Upper lobe of left lung (tissue), 6 donors: Measurements from ENCODE around the gene TRIM47. TPM values are rescaled to one million over a fixed set of nuclear protein-coding genes. Genes with fewer than 3 reads are reported as not detected.
"Not testable (repeated sequence)": the region's sequence is repeated elsewhere in the genome, so short reads cannot be mapped to it uniquely, and the experiment has no call there.

Experiments
- ATAC-seq, 2 donors: fragments of 200-7000 bp; cut with Tn5 transposase; one replicate each; pipeline ENCODE4 v1.9.1; 2022; ENCODE audit warnings: mild to moderate bottlenecking in 2 of 2, moderate library complexity in 2 of 2; ENCODE audit not compliant: low FRiP score in 2 of 2
- DNase-seq, 2 donors: peaks; one replicate each; pipeline ENCODE4 v3.0.0-alpha.2; 2019 to 2020
- H3K27ac ChIP-seq, 4 donors: fragments of 200-600 bp; sonication (generic); one replicate each; pipeline ENCODE4 v1.5.1; 2016 to 2019
- H3K27me3 ChIP-seq, 4 donors: fragments of 200-600 bp; sonication (generic); one replicate each; pipeline ENCODE4 v1.5.1; 2017 to 2019
- H3K36me3 ChIP-seq, 4 donors: fragments of 200-600 bp; sonication (generic); one replicate each; pipeline ENCODE4 v1.5.1; 2016 to 2019
- H3K4me1 ChIP-seq, 4 donors: fragments of 200-600 bp; sonication (generic); one replicate each; pipeline ENCODE4 v1.5.1; 2018 to 2019
- H3K4me3 ChIP-seq, 4 donors: fragments of 200-600 bp; sonication (generic); one replicate each; pipeline ENCODE4 v1.5.1; 2017 to 2019; ENCODE audit warnings: mild to moderate bottlenecking in 2 of 4, moderate library complexity in 1 of 4
- H3K9me3 ChIP-seq, 4 donors: fragments of 200-600 bp; sonication (generic); one replicate each; pipeline ENCODE4 v1.5.1; 2018 to 2019
- EP300 ChIP-seq, 4 donors: sonication (generic); formaldehyde crosslinking; IDR thresholded peaks; one replicate each; pipeline ENCODE4 v1.5.1; 2017; ENCODE audit warnings: antibody characterized with exemption in 4 of 4, control low read depth in 2 of 4
- POLR2A ChIP-seq, 4 donors: fragments of 450-650 bp; IDR thresholded peaks; one replicate each; pipeline ENCODE4 v1.5.1; 2016 to 2017; ENCODE audit warnings: antibody characterized with exemption in 4 of 4, mild to moderate bottlenecking in 2 of 4
- POLR2AphosphoS5 ChIP-seq, 2 donors: sonication (generic); formaldehyde crosslinking; IDR thresholded peaks; one replicate each; pipeline ENCODE4 v1.5.1; 2017; ENCODE audit warnings: antibody characterized with exemption in 2 of 2
- WGBS, 2 donors: methylation state at CpG; one replicate each; pipeline ENCODE4 v1.1.5; 2017 to 2018; 5-methylcytosine and 5-hydroxymethylcytosine counted together
- total RNA-seq, 6 donors: library from RNA; depleted of rRNA in 4 of 6; stranded (reverse); fragments of >200 nt in 4 of 6; gene quantifications; one replicate each; pipeline versions ENCODE4 v1.1.0 to v1.2.1, GENCODE V29; 2016 to 2021
- TF ChIP-seq, protein P1 (sequence below), 6 experiments: fragments of 450-650 bp in 4 of 6; fragments of 200-600 bp in 2 of 6; sonication (generic) in 2 of 6; IDR thresholded peaks; one replicate each; pipeline ENCODE4 v1.5.1; 2016 to 2019; ENCODE audit warnings: antibody characterized with exemption in 6 of 6
- donor health status: DM: no; HTN: no; CAD: no; lungs with moderate emphysema.
- donor health status: DM: no; HTN: yes; CAD: no; lungs with severe emphysema.

Gene TRIM47
- total RNA-seq, 6 donors from 2014 or later = 20.1 to 55.6 (median 33.3) TPM

DNA sequence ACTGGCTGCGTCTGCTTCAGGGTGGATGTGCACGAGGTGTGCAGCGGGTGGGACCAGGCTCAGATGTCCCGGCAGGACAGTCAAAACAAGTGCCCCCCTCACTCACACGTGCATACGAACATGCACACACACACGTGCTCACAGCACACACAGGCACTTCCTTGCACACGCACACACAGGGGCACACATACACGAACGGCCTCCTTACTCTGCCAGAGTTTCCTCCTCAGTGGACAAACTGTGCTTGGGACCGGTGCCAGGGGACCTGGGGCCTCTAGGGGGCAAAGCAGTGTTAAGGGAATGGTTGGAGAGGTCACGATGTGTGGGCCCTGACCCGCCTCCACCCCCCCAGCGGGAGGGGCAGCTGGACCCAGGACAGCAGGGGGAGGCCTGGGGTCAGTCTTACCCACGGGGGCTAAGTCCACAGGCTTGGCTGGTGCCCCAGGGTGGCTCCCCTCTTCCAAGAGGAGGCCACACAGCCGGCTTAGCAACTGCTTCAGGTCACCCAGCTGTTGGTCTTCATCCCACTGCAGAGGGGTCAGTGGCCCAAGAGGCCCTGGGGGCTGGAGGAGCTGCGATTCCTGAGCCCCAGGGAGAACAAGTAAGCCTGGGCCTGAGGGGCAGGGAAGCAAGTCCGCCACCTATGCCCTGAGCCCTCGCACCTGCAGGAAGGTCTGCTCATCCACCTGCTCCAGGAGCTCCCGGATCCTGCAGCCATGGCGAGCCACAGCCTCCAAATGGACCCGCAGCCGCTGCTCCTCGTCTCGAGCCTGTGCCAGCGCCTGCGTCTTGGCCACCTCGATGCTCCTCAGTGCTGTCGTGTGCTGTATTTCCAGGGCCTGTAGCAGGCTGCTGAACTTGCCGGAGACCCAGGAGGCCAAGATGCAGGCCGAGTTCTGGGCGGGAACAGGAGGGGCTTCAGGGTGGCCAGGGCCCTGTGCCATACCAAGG lies 13.5 kb upstream of the TRIM47 start:
- peaks cover 5 to 40% (median 25%) of the 10 kb centered on the region in 4 donors for H3K36me3 ChIP-seq
- no peak overlapping the region for H3K27ac ChIP-seq
- TF ChIP-seq, protein P1, sequence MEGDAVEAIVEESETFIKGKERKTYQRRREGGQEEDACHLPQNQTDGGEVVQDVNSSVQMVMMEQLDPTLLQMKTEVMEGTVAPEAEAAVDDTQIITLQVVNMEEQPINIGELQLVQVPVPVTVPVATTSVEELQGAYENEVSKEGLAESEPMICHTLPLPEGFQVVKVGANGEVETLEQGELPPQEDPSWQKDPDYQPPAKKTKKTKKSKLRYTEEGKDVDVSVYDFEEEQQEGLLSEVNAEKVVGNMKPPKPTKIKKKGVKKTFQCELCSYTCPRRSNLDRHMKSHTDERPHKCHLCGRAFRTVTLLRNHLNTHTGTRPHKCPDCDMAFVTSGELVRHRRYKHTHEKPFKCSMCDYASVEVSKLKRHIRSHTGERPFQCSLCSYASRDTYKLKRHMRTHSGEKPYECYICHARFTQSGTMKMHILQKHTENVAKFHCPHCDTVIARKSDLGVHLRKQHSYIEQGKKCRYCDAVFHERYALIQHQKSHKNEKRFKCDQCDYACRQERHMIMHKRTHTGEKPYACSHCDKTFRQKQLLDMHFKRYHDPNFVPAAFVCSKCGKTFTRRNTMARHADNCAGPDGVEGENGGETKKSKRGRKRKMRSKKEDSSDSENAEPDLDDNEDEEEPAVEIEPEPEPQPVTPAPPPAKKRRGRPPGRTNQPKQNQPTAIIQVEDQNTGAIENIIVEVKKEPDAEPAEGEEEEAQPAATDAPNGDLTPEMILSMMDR (IDR thresholded peaks at IDR 0.05) = no peak
- no peak for TF ChIP-seq POLR2AphosphoS5 (IDR thresholded peaks at IDR 0.05)
- no peak for TF ChIP-seq EP300 (IDR thresholded peaks at IDR 0.05)
- no peak for TF ChIP-seq POLR2A (IDR thresholded peaks at IDR 0.05)
- no peaks in the 10 kb centered on the region for H3K27me3 ChIP-seq
- 84 to 90% methylated on average over 14 to 27 of the region's 32 CpGs for WGBS, 2 donors
- peaks cover 14 to 28% (median 17%) of the 10 kb centered on the region in 4 donors for H3K4me1 ChIP-seq
- ATAC-seq (no peak), DNase-seq (peak in 1 of 2 donors; percentile 58)
- H3K9me3 ChIP-seq = no peaks in the 10 kb centered on the region
- no peak overlapping the region for H3K4me3 ChIP-seq

DNA sequence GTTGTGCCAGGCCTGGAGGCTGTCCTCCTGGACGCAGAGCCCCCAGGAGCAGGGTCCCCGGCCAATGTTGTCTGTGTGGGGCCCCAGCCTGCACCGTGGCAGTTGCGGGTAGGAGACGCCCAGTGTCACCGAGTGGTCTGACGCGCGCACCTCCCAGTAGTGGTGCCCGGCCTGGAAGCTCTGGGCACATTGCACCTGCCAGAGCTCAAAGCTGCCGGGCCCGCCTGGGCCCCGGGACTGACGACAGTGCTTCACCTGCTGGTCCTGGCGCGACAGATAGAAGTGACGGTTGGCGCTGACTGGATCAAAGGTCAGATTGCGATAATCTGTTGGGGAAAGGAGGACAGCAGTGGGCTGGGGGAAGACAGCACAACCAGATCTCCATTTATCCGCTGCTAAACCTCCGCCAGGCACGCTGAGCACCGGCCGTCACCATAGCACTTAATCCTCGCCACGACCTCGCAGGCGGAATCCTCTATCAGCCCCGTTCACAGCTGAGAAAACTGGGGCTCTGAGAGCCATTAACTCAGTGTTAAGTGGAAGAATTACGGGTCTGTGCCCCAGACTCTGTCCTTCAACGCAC lies 12.7 kb upstream of the TRIM47 start:
- 94% methylated on average over 17 to 31 of the region's 31 CpGs for WGBS, 2 donors
- peaks cover 5 to 40% (median 25%) of the 10 kb centered on the region in 4 donors for H3K36me3 ChIP-seq
- ATAC-seq (no peak), DNase-seq (peak in 1 of 2 donors; percentile 73)
- no peaks in the 10 kb centered on the region for H3K9me3 ChIP-seq
- no peak overlapping the region for H3K4me3 ChIP-seq
- no peak overlapping the region for H3K27ac ChIP-seq
- TF ChIP-seq POLR2AphosphoS5 (IDR thresholded peaks at IDR 0.05) (no peak), EP300 (IDR thresholded peaks at IDR 0.05) (no peak), POLR2A (IDR thresholded peaks at IDR 0.05) (no peak)
- TF ChIP-seq, protein P1 (IDR thresholded peaks at IDR 0.05) = no peak
- peaks cover 14 to 26% (median 17%) of the 10 kb centered on the region in 4 donors for H3K4me1 ChIP-seq
- no peaks in the 10 kb centered on the region for H3K27me3 ChIP-seq

DNA sequence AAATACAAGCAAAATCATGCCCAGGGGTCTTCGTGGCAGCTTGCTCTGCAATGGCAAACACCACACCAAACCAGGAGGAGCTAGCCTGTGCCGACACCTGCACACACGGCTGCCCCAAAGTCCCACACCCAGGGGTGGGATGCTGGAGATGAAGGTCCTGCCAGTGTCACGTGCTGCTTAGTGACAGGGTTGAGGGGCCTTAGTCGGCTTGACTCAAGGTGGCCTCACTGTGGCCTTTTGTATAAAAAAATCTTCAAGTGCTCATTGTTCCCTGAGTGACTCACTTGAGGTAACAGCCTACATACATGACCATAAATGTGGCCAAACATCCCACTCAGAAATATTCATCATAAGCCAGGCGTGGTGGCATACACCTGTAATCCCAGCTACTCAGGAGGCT lies 11.1 kb upstream of the TRIM47 start:
- ATAC-seq (no peak), DNase-seq (peak in 1 of 2 donors; percentile 31)
- H3K9me3 ChIP-seq = no peaks in the 10 kb centered on the region
- peaks cover 5 to 40% (median 25%) of the 10 kb centered on the region in 4 donors for H3K36me3 ChIP-seq
- 81 to 96% methylated on average over 5 to 6 of the region's 6 CpGs for WGBS, 2 donors
- no peak for TF ChIP-seq EP300 (IDR thresholded peaks at IDR 0.05)
- TF ChIP-seq POLR2A (IDR thresholded peaks at IDR 0.05) = no peak
- TF ChIP-seq, protein P1 (IDR thresholded peaks at IDR 0.05) = no peak
- TF ChIP-seq POLR2AphosphoS5 (IDR thresholded peaks at IDR 0.05) = no peak
- peaks cover 0 to 9% (median 3%) of the 10 kb centered on the region in 4 donors for H3K4me1 ChIP-seq
- no peaks in the 10 kb centered on the region for H3K27me3 ChIP-seq
- no peak overlapping the region for H3K4me3 ChIP-seq
- no peak overlapping the region for H3K27ac ChIP-seq

GRCh38 chr17:75888484-75888883 lies 10.1 kb upstream of the TRIM47 start:
- peak in 1 of 2 donors; percentile 22 for DNase-seq
- no peak overlapping the region for H3K27ac ChIP-seq
- WGBS, 2 donors = 87 to 95% methylated on average over 6 of the region's 6 CpGs
- TF ChIP-seq EP300 (IDR thresholded peaks at IDR 0.05) (no peak), POLR2A (IDR thresholded peaks at IDR 0.05) (no peak), POLR2AphosphoS5 (IDR thresholded peaks at IDR 0.05) (no peak)
- TF ChIP-seq, protein P1 (IDR thresholded peaks at IDR 0.05) = no peak
- H3K27me3 ChIP-seq = no peaks in the 10 kb centered on the region
- no peaks in the 10 kb centered on the region for H3K4me1 ChIP-seq
- H3K4me3 ChIP-seq = no peak overlapping the region
- H3K36me3 ChIP-seq = peaks cover 5 to 40% (median 25%) of the 10 kb centered on the region in 4 donors
- H3K9me3 ChIP-seq = no peaks in the 10 kb centered on the region
- no peak for ATAC-seq

- WGBS, 2 donors = 88 to 92% methylated on average over 9 of the region's 9 CpGs
- DNase-seq, ATAC-seq, H3K9me3 ChIP-seq, H3K27me3 ChIP-seq, H3K4me3 ChIP-seq, H3K27ac ChIP-seq: not testable (repeated sequence)
- peaks cover 4 to 17% (median 11%) of the 10 kb centered on the region in 4 donors for H3K36me3 ChIP-seq
- H3K4me1 ChIP-seq = peaks cover 0 to 10% (median 2%) of the 10 kb centered on the region in 4 donors
These were observed 7.5 kb upstream of the TRIM47 start for GRCh38 chr17:75885860-75886259.
